GM12872 (cell line): ENCODE data around the gene SYNE1.

Source experiments
- CTCF ChIP-seq: IDR thresholded peaks from 3 replicates; pipeline ENCODE4 v1.5.1; 2011; ENCODE audit warnings: low read depth, mild to moderate bottlenecking, low read length, moderate library complexity; ENCODE audit not compliant: insufficient read depth

Gene SYNE1

GRCh38 chr6:152100183-152100618 is 537.0 kb downstream of the SYNE1 start:
- no peak for TF ChIP-seq CTCF

GRCh38 chr6:152099446-152100182 is 537.5 kb downstream of the SYNE1 start:
- TF ChIP-seq CTCF: no peak

GRCh38 chr6:152098683-152099082 is 538.5 kb downstream of the SYNE1 start:
- no peak for TF ChIP-seq CTCF

- TF ChIP-seq CTCF: no peak
Measured at GRCh38 chr6:152096863-152097496, 540.2 kb downstream of the SYNE1 start.

GRCh38 chr6:152094992-152095592 is 542.1 kb downstream of the SYNE1 start:
- TF ChIP-seq CTCF: no peak

GRCh38 chr6:152094276-152094675 is 542.9 kb downstream of the SYNE1 start:
- TF ChIP-seq CTCF: no peak

GRCh38 chr6:152093711-152094110 is 543.5 kb downstream of the SYNE1 start:
- no peak for TF ChIP-seq CTCF
